A172 (cell line): Measurements from ENCODE around the gene OR2V1. TPM values are rescaled to one million over a fixed set of nuclear protein-coding genes. Genes with fewer than 3 reads are reported as not detected.
"Not testable (repeated sequence)": the region's sequence is repeated elsewhere in the genome, so short reads cannot be mapped to it uniquely, and the experiment has no call there.

Source experiments
- DNase-seq: peaks from one replicate; pipeline ENCODE4 v3.0.0-alpha.2; 2015; ENCODE audit warnings: low spot score
- total RNA-seq: library from RNA; depleted of rRNA; stranded (reverse); fragments of >200 nt; shearing (Covaris generic); gene quantifications from 2 replicates; pipeline ENCODE4 v1.2.3, GENCODE V29; 2014

OR2V1 gene
- total RNA-seq, 1 experiment from 2014 or later: not detected

- no peak for DNase-seq
These were observed 2.9 kb downstream of the OR2V1 start for GRCh38 chr5:181127907-181128626.

- DNase-seq: no peak
These were observed 3.5 kb downstream of the OR2V1 start for GRCh38 chr5:181127456-181127855.

GRCh38 chr5:181126841-181127240, 4.1 kb downstream of the OR2V1 start:
- DNase-seq: no peak

- no peak for DNase-seq
These were observed 6.4 kb downstream of the OR2V1 start for GRCh38 chr5:181124526-181124925.

GRCh38 chr5:181121675-181122561, 9.1 kb downstream of the OR2V1 start:
- no peak for DNase-seq

GRCh38 chr5:181120761-181121160, 10.2 kb downstream of the OR2V1 start:
- no peak for DNase-seq

- peak; percentile 27 for DNase-seq
These were observed 10.7 kb downstream of the OR2V1 start for GRCh38 chr5:181120306-181120705.

- DNase-seq: no peak
These were observed 11.9 kb downstream of the OR2V1 start for GRCh38 chr5:181119105-181119504.

- DNase-seq: no peak
These were observed 12.6 kb downstream of the OR2V1 start for GRCh38 chr5:181118369-181118768.

GRCh38 chr5:181114844-181115778, 15.9 kb downstream of the OR2V1 start:
- no peak for DNase-seq

- DNase-seq: no peak
These were observed 16.6 kb downstream of the OR2V1 start for GRCh38 chr5:181114284-181114843.

- not testable (repeated sequence) for DNase-seq
These were observed 17.4 kb downstream of the OR2V1 start for GRCh38 chr5:181113572-181113971.

GRCh38 chr5:181112476-181112875, 18.5 kb downstream of the OR2V1 start:
- no peak for DNase-seq

- DNase-seq: no peak
These were observed 20.0 kb downstream of the OR2V1 start for GRCh38 chr5:181111010-181111409.

GRCh38 chr5:181109489-181110013, 21.4 kb downstream of the OR2V1 start:
- no peak for DNase-seq

GRCh38 chr5:181108578-181109165, 22.3 kb downstream of the OR2V1 start:
- DNase-seq: no peak

- DNase-seq: no peak
These were observed 23.3 kb downstream of the OR2V1 start for GRCh38 chr5:181107699-181108098.

GRCh38 chr5:181105391-181106025, 25.5 kb downstream of the OR2V1 start:
- DNase-seq: no peak

- not testable (repeated sequence) for DNase-seq
These were observed 26.2 kb downstream of the OR2V1 start for GRCh38 chr5:181104606-181105390.

- DNase-seq: not testable (repeated sequence)
These were observed 26.8 kb downstream of the OR2V1 start for GRCh38 chr5:181104259-181104568.
